HepG2 (cell line): Measurements from ENCODE around the gene JSRP1. TPM values are rescaled to one million over a fixed set of nuclear protein-coding genes. Genes with fewer than 3 reads are reported as not detected.
A peak's percentile ranks its signal among the peaks of the same experiment; 100 is the strongest.

ENCODE experiments used
- CBX5 ChIP-seq: sonication (generic); formaldehyde crosslinking; IDR thresholded peaks from 2 replicates; pipeline ENCODE4 v1.4.0; 2020; ENCODE audit warnings: missing genetic modification reagents, borderline replicate concordance
- FLYWCH1 ChIP-seq: sonication (generic); formaldehyde crosslinking; IDR thresholded peaks from 2 replicates; pipeline ENCODE4 v1.8.1; 2023; ENCODE audit warnings: mild to moderate bottlenecking, missing genetic modification reagents
- HNF1B ChIP-seq: sonication (generic); formaldehyde crosslinking; IDR thresholded peaks from 2 replicates; pipeline ENCODE4 v1.5.1; 2020; ENCODE audit warnings: mild to moderate bottlenecking, moderate library complexity, missing genetic modification reagents
- HNRNPL ChIP-seq: fragments of 200-400 bp; formaldehyde crosslinking; IDR thresholded peaks from 2 replicates; pipeline ENCODE4 v1.6.1; 2017; ENCODE audit warnings: mild to moderate bottlenecking, low read depth, low read length
- HOXA3 ChIP-seq: sonication (generic); formaldehyde crosslinking; IDR thresholded peaks from 2 replicates; pipeline ENCODE4 v1.5.0; 2020; ENCODE audit warnings: missing genetic modification reagents
- IKZF4 ChIP-seq: sonication (generic); formaldehyde crosslinking; IDR thresholded peaks from 2 replicates; pipeline ENCODE4 v1.5.1; 2020; ENCODE audit warnings: borderline replicate concordance, mild to moderate bottlenecking, low read depth, missing genetic modification reagents; ENCODE audit errors: not compliant biosample characterization
- JDP2 ChIP-seq: sonication (generic); formaldehyde crosslinking; IDR thresholded peaks from 2 replicates; pipeline ENCODE4 v1.8.1; 2022; ENCODE audit warnings: missing genetic modification reagents, borderline replicate concordance
- MIXL1 ChIP-seq: IDR thresholded peaks from 2 replicates; pipeline ENCODE4 v1.6.1; 2016
- PCBP2 ChIP-seq: fragments of 200-400 bp; formaldehyde crosslinking; optimal IDR thresholded peaks from 2 replicates; pipeline ENCODE3; 2018; ENCODE audit warnings: low read length, low read depth; ENCODE audit not compliant: poor library complexity, severe bottlenecking
- PLSCR1 ChIP-seq: sonication (generic); formaldehyde crosslinking; IDR thresholded peaks from 2 replicates; pipeline ENCODE4 v1.5.0; 2020; ENCODE audit warnings: missing genetic modification reagents, mild to moderate bottlenecking, borderline replicate concordance
- POLR2A ChIP-seq, 2 experiments: IDR thresholded peaks; 2 replicates each; pipeline ENCODE4 v1.6.1; 2011; ENCODE audit warnings: low read depth in 2 of 2, low read length in 2 of 2, mild to moderate bottlenecking in 1 of 2, moderate library complexity in 1 of 2; ENCODE audit not compliant: insufficient read depth in 1 of 2
- RARG ChIP-seq: sonication (generic); formaldehyde crosslinking; IDR thresholded peaks from 2 replicates; pipeline ENCODE4 v1.4.0; 2020; ENCODE audit warnings: low read depth, mild to moderate bottlenecking, missing genetic modification reagents
- RFX1 ChIP-seq: fragments of 450-650 bp; IDR thresholded peaks from 2 replicates; pipeline ENCODE4 v1.6.1; 2017
- SETDB1 ChIP-seq: sonication (generic); formaldehyde crosslinking; IDR thresholded peaks from 2 replicates; pipeline ENCODE4 v1.5.1; 2020; ENCODE audit warnings: missing genetic modification reagents, mild to moderate bottlenecking, borderline replicate concordance
- SUZ12 ChIP-seq: fragments of 150-350 bp; IDR thresholded peaks from 2 replicates; pipeline ENCODE4 v1.6.1; 2014; ENCODE audit warnings: low read depth, low read length
- TFE3 ChIP-seq: IDR thresholded peaks from 2 replicates; pipeline ENCODE4 v1.6.1; 2016
- polyA plus RNA-seq, 8 experiments: library from polyadenylated mRNA; depleted of rRNA in 3 of 8; stranded (reverse) in 7 of 8; unstranded in 1 of 8; fragments of >200 nt; fragmentation: Illumina TruSeq in 4 of 8; extraction: Trizol in 4 of 8; gene quantifications; 2 replicates each; pipeline versions ENCODE4 v1.2.1 to v1.2.3, GENCODE V29; 2011 to 2016; ENCODE audit warnings: low read depth in 4 of 8, missing spikeins in 1 of 8, mixed read lengths in 1 of 8; ENCODE audit not compliant: insufficient read depth in 1 of 8
- total RNA-seq, 5 experiments: library from RNA; depleted of rRNA; stranded (reverse); fragments of >200 nt; fragmentation: Illumina TruSeq; extraction: Trizol; gene quantifications; 2 replicates each; pipeline ENCODE4 v1.2.3, GENCODE V29; 2016; ENCODE audit warnings: low read depth in 1 of 5
- TF ChIP-seq, protein P1 (sequence below): sonication (generic); formaldehyde crosslinking; conservative IDR thresholded peaks from 2 replicates; pipeline ENCODE4 v1.4.0; 2020; ENCODE audit warnings: missing genetic modification reagents
- TF ChIP-seq, protein P2 (sequence below): sonication (generic); formaldehyde crosslinking; IDR thresholded peaks from 2 replicates; pipeline ENCODE4 v1.4.0; 2020; ENCODE audit warnings: missing genetic modification reagents

Gene JSRP1
- total and polyA plus RNA-seq, 2 of the 13 experiments (the other 11 are each of a cell fraction or from before 2014, with no cell fraction given), result 0.16 to 0.38 TPM

- TF ChIP-seq RARG (CRISPR knock-in tag) (no peak), PLSCR1 (no peak), FLYWCH1 (CRISPR knock-in tag) (no peak), PCBP2 (no peak), MIXL1 (CRISPR knock-in tag) (no peak), SETDB1 (CRISPR knock-in tag) (no peak), RFX1 (no peak), SUZ12 (no peak), IKZF4 (no peak), POLR2A (IDR thresholded peaks at IDR 0.05; ENCODE audit: insufficient read depth in 1 of 2, low read depth in 2 of 2, low read length in 2 of 2) (peak in 1 of 2 experiments; percentile 18; a peak in 2 of 4 replicates), CBX5 (CRISPR knock-in tag) (no peak), TFE3 (CRISPR knock-in tag) (no peak), HNRNPL (0 out of 2 replicates have a peak, but pooled peaks have one; percentile 50), JDP2 (CRISPR knock-in tag) (no peak), HNF1B (CRISPR knock-in tag) (no peak), HOXA3 (CRISPR knock-in tag) (0 out of 2 replicates have a peak, but pooled peaks have one; percentile 5)
- TF ChIP-seq, protein P1, sequence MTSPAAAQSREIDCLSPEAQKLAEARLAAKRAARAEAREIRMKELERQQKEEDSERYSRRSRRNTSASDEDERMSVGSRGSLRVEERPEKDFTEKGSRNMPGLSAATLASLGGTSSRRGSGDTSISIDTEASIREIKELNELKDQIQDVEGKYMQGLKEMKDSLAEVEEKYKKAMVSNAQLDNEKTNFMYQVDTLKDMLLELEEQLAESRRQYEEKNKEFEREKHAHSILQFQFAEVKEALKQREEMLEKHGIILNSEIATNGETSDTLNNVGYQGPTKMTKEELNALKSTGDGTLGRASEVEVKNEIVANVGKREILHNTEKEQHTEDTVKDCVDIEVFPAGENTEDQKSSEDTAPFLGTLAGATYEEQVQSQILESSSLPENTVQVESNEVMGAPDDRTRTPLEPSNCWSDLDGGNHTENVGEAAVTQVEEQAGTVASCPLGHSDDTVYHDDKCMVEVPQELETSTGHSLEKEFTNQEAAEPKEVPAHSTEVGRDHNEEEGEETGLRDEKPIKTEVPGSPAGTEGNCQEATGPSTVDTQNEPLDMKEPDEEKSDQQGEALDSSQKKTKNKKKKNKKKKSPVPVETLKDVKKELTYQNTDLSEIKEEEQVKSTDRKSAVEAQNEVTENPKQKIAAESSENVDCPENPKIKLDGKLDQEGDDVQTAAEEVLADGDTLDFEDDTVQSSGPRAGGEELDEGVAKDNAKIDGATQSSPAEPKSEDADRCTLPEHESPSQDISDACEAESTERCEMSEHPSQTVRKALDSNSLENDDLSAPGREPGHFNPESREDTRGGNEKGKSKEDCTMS (CRISPR knock-in tag), result no peak
- TF ChIP-seq, protein P2, sequence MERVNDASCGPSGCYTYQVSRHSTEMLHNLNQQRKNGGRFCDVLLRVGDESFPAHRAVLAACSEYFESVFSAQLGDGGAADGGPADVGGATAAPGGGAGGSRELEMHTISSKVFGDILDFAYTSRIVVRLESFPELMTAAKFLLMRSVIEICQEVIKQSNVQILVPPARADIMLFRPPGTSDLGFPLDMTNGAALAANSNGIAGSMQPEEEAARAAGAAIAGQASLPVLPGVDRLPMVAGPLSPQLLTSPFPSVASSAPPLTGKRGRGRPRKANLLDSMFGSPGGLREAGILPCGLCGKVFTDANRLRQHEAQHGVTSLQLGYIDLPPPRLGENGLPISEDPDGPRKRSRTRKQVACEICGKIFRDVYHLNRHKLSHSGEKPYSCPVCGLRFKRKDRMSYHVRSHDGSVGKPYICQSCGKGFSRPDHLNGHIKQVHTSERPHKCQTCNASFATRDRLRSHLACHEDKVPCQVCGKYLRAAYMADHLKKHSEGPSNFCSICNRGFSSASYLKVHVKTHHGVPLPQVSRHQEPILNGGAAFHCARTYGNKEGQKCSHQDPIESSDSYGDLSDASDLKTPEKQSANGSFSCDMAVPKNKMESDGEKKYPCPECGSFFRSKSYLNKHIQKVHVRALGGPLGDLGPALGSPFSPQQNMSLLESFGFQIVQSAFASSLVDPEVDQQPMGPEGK (CRISPR knock-in tag), result no peak
Measured at GRCh38 chr19:2231621-2232221, 24.5 kb downstream of the JSRP1 start (continued).
